ENCODE measurements around the gene RBSN.

RBSN gene

DNA sequence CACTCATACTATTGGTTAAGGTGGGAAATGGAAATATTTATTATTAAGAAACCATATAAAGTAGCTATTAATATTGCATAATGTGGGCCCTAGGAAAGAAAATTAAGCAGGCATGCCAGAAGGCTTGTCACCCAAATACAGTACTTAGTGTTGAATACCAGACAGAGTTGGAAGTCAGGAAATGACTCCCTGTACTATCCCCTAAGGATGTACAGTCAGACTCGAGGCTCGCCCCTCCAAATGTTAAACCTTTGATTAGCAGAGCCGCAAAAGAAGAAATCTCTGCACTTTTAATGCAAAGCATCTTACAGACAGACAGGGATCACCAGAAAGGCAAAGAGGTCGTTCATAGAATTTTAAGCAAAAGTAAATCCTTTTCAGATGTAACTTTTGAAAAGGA, 11.3 kb upstream of the RBSN start:
- TF ChIP-seq, protein P1, sequence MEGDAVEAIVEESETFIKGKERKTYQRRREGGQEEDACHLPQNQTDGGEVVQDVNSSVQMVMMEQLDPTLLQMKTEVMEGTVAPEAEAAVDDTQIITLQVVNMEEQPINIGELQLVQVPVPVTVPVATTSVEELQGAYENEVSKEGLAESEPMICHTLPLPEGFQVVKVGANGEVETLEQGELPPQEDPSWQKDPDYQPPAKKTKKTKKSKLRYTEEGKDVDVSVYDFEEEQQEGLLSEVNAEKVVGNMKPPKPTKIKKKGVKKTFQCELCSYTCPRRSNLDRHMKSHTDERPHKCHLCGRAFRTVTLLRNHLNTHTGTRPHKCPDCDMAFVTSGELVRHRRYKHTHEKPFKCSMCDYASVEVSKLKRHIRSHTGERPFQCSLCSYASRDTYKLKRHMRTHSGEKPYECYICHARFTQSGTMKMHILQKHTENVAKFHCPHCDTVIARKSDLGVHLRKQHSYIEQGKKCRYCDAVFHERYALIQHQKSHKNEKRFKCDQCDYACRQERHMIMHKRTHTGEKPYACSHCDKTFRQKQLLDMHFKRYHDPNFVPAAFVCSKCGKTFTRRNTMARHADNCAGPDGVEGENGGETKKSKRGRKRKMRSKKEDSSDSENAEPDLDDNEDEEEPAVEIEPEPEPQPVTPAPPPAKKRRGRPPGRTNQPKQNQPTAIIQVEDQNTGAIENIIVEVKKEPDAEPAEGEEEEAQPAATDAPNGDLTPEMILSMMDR (IDR thresholded peaks at IDR 0.05; ENCODE audit: insufficient read depth, low read depth, low read length, missing control alignments), result no peak
- H3K4me3 ChIP-seq (ENCODE audit: low read length), result no peak overlapping the region
- no peak for DNase-seq (ENCODE audit: low read depth)

DNA sequence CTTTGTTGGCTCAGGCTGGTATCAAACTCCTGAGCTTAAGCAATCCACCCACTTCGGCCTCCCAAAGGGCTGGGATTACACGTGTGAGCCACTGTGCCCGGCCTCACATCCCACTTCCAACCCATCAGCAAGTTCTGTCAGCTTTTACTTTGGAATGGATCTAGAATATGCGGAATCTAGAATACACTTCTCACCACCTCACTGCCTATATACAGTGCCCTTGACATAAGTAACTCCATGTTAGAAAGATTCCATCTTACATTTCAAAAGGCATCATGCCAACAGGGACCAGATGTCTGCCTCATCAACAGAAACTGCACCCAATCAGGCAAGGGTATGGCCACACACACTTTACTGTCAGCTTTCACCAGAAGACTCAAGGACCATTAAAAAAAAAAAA, 9.9 kb upstream of the RBSN start:
- DNase-seq (ENCODE audit: low read depth), result no peak
- no peak overlapping the region for H3K4me3 ChIP-seq (ENCODE audit: low read length)
- TF ChIP-seq, protein P1 (IDR thresholded peaks at IDR 0.05; ENCODE audit: insufficient read depth, low read depth, low read length, missing control alignments), result no peak

DNA sequence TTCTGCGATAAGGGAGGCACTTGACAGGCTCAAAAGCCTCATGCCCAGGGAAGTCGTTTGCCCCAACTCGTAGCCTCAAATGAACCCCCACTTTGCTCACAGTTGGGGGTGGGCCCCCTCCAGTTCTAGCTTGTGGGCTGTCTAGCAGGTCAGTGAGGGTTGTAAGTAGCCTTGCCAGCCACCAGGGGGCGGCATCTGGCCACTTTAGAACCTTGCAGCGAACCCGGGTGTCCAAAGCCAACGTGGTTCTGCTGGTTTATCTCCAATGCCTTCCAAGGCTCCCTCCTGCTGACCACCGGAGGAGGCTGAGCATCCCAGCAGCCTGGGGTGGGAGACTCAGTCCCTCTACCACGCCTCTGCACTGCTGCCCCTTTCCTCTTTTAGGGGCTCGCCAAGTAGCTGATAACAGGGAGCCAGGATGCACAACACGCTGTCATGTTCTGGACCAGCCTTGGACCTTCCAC, 9.2 kb upstream of the RBSN start:
- H3K4me3 ChIP-seq (ENCODE audit: low read length), result no peak overlapping the region
- DNase-seq (ENCODE audit: low read depth), result peak; percentile 81
- TF ChIP-seq, protein P1 (IDR thresholded peaks at IDR 0.05; ENCODE audit: insufficient read depth, low read depth, low read length, missing control alignments), result peak; percentile 95

DNA sequence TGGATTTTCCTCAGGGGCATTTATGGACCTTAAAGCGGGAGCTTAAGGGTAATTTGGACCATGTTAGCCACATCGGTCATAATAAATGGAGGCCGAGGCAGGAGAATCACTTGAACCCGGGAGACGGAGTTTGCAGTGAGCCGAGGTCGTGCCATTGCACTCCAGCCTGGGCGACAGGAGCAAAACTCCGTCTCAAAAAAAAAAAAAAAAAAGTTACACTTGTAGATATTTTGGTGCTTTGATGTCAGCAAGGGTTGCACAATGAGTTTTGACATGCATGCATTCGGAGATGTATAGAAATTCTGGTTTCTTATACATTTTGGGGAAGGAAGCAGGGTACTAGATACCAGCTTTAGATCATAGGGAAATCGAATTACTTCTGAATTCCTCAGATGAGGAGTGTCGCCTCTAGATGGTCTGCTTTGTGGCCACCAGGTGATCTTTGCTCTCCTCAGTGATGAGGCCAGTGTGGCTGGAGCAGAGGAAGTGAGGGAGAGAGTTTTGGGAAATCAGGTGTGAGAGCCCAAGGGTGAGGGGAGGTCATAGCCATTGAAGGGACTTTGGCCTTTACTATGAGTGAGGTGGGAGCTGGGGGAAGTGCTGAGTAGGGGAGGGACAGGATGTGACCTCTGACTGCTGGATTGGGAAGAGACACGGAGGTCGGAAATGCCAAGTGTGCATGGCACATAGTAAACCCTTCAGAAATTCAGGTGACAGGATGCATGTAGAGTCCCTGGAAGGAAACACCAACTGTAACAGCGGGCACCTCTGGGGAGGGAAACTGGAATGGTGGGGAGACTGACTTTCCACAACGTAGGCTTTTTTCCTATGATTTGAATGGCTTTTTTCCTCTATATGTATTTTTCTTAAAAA, 8.4 kb upstream of the RBSN start:
- TF ChIP-seq, protein P1 (IDR thresholded peaks at IDR 0.05; ENCODE audit: insufficient read depth, low read depth, low read length, missing control alignments), result no peak
- DNase-seq (ENCODE audit: low read depth), result no peak
- no peak overlapping the region for H3K4me3 ChIP-seq (ENCODE audit: low read length)

DNA sequence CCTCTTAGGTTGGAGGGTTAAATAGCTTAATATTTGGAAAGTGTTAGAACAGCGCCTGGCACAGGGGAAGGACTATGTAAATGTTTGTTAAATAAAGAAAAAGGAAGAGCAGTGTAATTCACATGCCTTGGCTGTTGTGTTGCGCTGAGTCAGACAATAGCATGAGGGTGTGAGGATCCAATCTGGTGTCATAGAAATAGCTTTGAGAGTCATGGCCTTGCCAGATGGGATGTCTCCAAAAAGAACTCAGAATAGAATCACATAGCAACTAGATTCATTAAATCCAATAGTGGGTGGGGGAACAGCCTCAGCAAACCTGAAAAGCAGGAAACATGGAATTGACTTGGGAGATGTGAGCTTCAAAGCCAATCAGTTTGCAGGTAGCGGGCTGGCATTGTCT, 3.9 kb upstream of the RBSN start:
- TF ChIP-seq, protein P1 (IDR thresholded peaks at IDR 0.05; ENCODE audit: insufficient read depth, low read depth, low read length, missing control alignments), result no peak
- peak; percentile 51 for DNase-seq (ENCODE audit: low read depth)
- H3K4me3 ChIP-seq (ENCODE audit: low read length), result no peak overlapping the region

DNA sequence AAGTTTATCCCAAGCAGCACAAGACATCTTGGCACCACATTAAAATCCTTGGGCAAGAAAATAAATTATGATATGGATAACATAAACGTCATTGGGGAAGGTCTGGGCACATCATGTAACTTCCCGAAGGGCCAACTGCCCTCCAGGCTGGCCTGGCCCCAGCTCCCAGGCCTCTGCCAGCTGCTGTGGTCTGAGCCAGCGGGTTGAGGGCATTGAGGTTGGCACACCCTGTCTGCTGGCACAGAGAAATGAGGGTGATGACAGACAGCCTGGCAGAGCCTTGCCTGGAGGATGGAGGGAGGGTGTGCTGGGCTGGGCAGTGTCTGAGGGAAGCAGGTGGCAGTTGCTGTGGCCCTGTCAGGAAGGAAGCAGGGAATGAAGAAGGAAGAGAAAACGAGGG, 3.3 kb upstream of the RBSN start:
- H3K4me3 ChIP-seq (ENCODE audit: low read length), result no peak overlapping the region
- TF ChIP-seq, protein P1 (IDR thresholded peaks at IDR 0.05; ENCODE audit: insufficient read depth, low read depth, low read length, missing control alignments), result no peak
- no peak for DNase-seq (ENCODE audit: low read depth)

All from epithelial cell of esophagus (primary cell).